GM12878 (cell line): ENCODE results near the gene MARCHF9. TPM values are rescaled to one million over a fixed set of nuclear protein-coding genes. Genes with fewer than 3 reads are reported as not detected.

Source experiments
- ATAC-seq: fragments of 200-7000 bp; cut with Tn5 transposase; 3 replicates; pipeline ENCODE4 v1.9.1; 2020; ENCODE audit warnings: mild to moderate bottlenecking, moderate library complexity
- BruUV-seq: library from RNA; stranded (reverse); fragments of 400-500 nt; replicated peaks from 2 replicates; lab custom pipeline; 2021; lab: Mats Ljungman, UMichigan
- CTCF ChIA-PET: fragments of 300-600 bp; sonication (Branson Sonifier 250); formaldehyde crosslinking; extraction: SDS; loops from one replicate; lab custom pipeline; 2021; ENCODE audit warnings: inconsistent platforms; lab: Yijun Ruan, JAX
- POLR2A ChIA-PET: fragments of 350-600 bp; formaldehyde crosslinking; extraction: SDS; loops from one replicate; lab custom pipeline; 2021; ENCODE audit warnings: inconsistent platforms; lab: Charles Lee
- RAD21 ChIA-PET: fragments of 300-600 bp; sonication (Branson Sonifier 250); formaldehyde crosslinking; loops from one replicate; lab custom pipeline; 2023; ENCODE audit warnings: antibody characterized with exemption; ENCODE audit not compliant: unreplicated experiment; lab: Charles Lee
- SMC1A ChIA-PET: fragments of 300-600 bp; sonication (Branson Sonifier 250); formaldehyde crosslinking; loops from one replicate; lab custom pipeline; 2023; ENCODE audit not compliant: unreplicated experiment, uncharacterized antibody; lab: Charles Lee
- DNase-seq: peaks from one replicate; pipeline ENCODE4 v3.0.0-alpha.2; 2011; ENCODE audit warnings: low read depth, low spot score
- FAIRE-seq: peaks from 3 replicates; lab custom pipeline; 2011; peaks lifted over from hg19 to GRCh38; lab: Jason Lieb, UNC
- H2AFZ ChIP-seq: 2 replicates; pipeline ENCODE4 v1.6.0; 2011; ENCODE audit warnings: low read depth, low read length, control low read depth; ENCODE audit not compliant: control insufficient read depth
- H3K27ac ChIP-seq: 2 replicates; pipeline ENCODE4 v1.5.1; 2011; ENCODE audit warnings: control low read depth; ENCODE audit not compliant: control insufficient read depth, insufficient read depth
- H3K27me3 ChIP-seq, 2 experiments: replicated peaks in 1 of 2; 2 replicates each; pipeline versions ENCODE4 v1.6.0 to v1.6.1; 2011; ENCODE audit warnings: low read length in 1 of 2; ENCODE audit not compliant: control insufficient read depth in 2 of 2, insufficient read depth in 2 of 2
- H3K36me3 ChIP-seq, 2 experiments: 2 replicates each; pipeline ENCODE4 v1.5.1; 2011; ENCODE audit warnings: low read length in 1 of 2; ENCODE audit not compliant: control insufficient read depth in 2 of 2, insufficient read depth in 2 of 2
- H3K4me1 ChIP-seq: 2 replicates; pipeline ENCODE4 v1.6.1; 2011; ENCODE audit warnings: mild to moderate bottlenecking, low read length, moderate library complexity, mixed read lengths; ENCODE audit not compliant: control insufficient read depth, insufficient read depth
- H3K4me2 ChIP-seq: 2 replicates; pipeline ENCODE4 v1.6.0; 2011; ENCODE audit warnings: control low read depth; ENCODE audit not compliant: control insufficient read depth, insufficient read depth
- H3K4me3 ChIP-seq: fragments of 200-600 bp; sonication (generic); 2 replicates; pipeline ENCODE4 v1.5.1; 2016
- H3K79me2 ChIP-seq: 2 replicates; pipeline ENCODE4 v1.6.0; 2011; ENCODE audit warnings: low read length; ENCODE audit not compliant: control insufficient read depth, insufficient read depth
- H3K9ac ChIP-seq: 2 replicates; pipeline ENCODE4 v1.8.0; 2011; ENCODE audit warnings: low read length, control low read depth, mixed read lengths; ENCODE audit not compliant: control insufficient read depth, insufficient read depth
- H3K9me3 ChIP-seq: replicated peaks from 3 replicates; pipeline ENCODE4 v1.5.1; 2011; ENCODE audit warnings: mild to moderate bottlenecking, low read length; ENCODE audit not compliant: control insufficient read depth, insufficient read depth
- H4K20me1 ChIP-seq: 2 replicates; pipeline ENCODE4 v1.6.0; 2011; ENCODE audit not compliant: control insufficient read depth, insufficient read depth
- ATF7 ChIP-seq: fragments of 450-650 bp; IDR thresholded peaks from 2 replicates; pipeline ENCODE4 v1.6.1; 2016; ENCODE audit warnings: low read depth, mild to moderate bottlenecking
- CBX5 ChIP-seq: sonication (generic); IDR thresholded peaks from 2 replicates; pipeline ENCODE4 v1.6.1; 2016; ENCODE audit warnings: low read depth, moderate library complexity, mild to moderate bottlenecking, inconsistent platforms
- CREB1 ChIP-seq: IDR thresholded peaks from 2 replicates; pipeline ENCODE4 v1.6.1; 2012; ENCODE audit warnings: low read depth, mild to moderate bottlenecking, inconsistent platforms
- GABPA ChIP-seq: IDR thresholded peaks from 2 replicates; pipeline ENCODE4 v1.6.1; 2014; ENCODE audit warnings: antibody characterized with exemption, low read depth, mild to moderate bottlenecking, inconsistent platforms
- HDAC6 ChIP-seq: fragments of 200-600 bp; sonication (generic); IDR thresholded peaks from one replicate; pipeline ENCODE4 v1.8.0; 2017; ENCODE audit warnings: antibody characterized with exemption; ENCODE audit not compliant: unreplicated experiment
- HDGF ChIP-seq: fragments of 450-650 bp; IDR thresholded peaks from 2 replicates; pipeline ENCODE4 v1.6.1; 2016; ENCODE audit warnings: antibody characterized with exemption
- HSF1 ChIP-seq: fragments of 150-350 bp; IDR thresholded peaks from 2 replicates; pipeline ENCODE4 v1.6.1; 2014; ENCODE audit warnings: mild to moderate bottlenecking, low read depth, low read length
- KLF5 ChIP-seq: fragments of 450-650 bp; IDR thresholded peaks from 2 replicates; pipeline ENCODE4 v1.6.1; 2014; ENCODE audit warnings: mild to moderate bottlenecking; ENCODE audit not compliant: partially characterized antibody
- MEF2B ChIP-seq: fragments of 450-650 bp; IDR thresholded peaks from 2 replicates; pipeline ENCODE4 v1.6.1; 2018; ENCODE audit warnings: mild to moderate bottlenecking, moderate library complexity; ENCODE audit not compliant: partially characterized antibody, poor library complexity, severe bottlenecking
- MTA3 ChIP-seq: IDR thresholded peaks from 2 replicates; pipeline ENCODE4 v1.6.1; 2012; ENCODE audit warnings: low read length, inconsistent platforms, borderline replicate concordance
- SP1 ChIP-seq: IDR thresholded peaks from one replicate; pipeline ENCODE4 v1.6.1; 2011; ENCODE audit warnings: low read depth, low read length
- SRF ChIP-seq, 2 experiments: IDR thresholded peaks; 2 replicates each; pipeline ENCODE4 v1.6.1; 2011; ENCODE audit warnings: low read depth in 2 of 2, low read length in 2 of 2, mild to moderate bottlenecking in 1 of 2, moderate library complexity in 1 of 2
- TCF7 ChIP-seq: IDR thresholded peaks from 2 replicates; pipeline ENCODE4 v1.6.1; 2014; ENCODE audit warnings: antibody characterized with exemption, borderline replicate concordance
- ZNF207 ChIP-seq: fragments of 450-650 bp; IDR thresholded peaks from 2 replicates; pipeline ENCODE4 v1.6.1; 2014; ENCODE audit warnings: antibody characterized with exemption, mild to moderate bottlenecking, borderline replicate concordance
- WGBS: methylation state at CpG from one replicate; pipeline ENCODE4 v1.1.6; 2016; ENCODE audit warnings: low lambda C conversion rate; ENCODE audit not compliant: insufficient replicate concordance, insufficient coverage; ENCODE audit errors: missing lambda C conversion rate; 5-methylcytosine and 5-hydroxymethylcytosine counted together
- in situ Hi-C: fragments of 300-500 bp; cut with MboI; formaldehyde crosslinking; loops from 9 replicates; pipeline ENCODE4 v1.14.3; 2018; ENCODE audit warnings: mixed read lengths
- intact Hi-C: fragments of 100-400 bp; cut with micrococcal nuclease; formaldehyde crosslinking; loops from one replicate; pipeline ENCODE4 v1.14.2; 2022; ENCODE audit not compliant: unreplicated experiment
- polyA plus RNA-seq, 11 experiments: library from polyadenylated mRNA; depleted of rRNA in 4 of 11; unstranded in 6 of 11; stranded (reverse) in 5 of 11; fragments of >200 nt; fragmentation: Nextera tagmentation in 4 of 11; fragmentation: Illumina TruSeq in 1 of 11; extraction: Ambion mirVana in 4 of 11; extraction: Trizol in 1 of 11; gene quantifications; 1 replicate in 1 of 11; 2 replicates in 10 of 11; pipeline versions ENCODE4 v1.2.1 to v1.2.3, GENCODE V29; 2011 to 2016; ENCODE audit warnings: inconsistent platforms in 2 of 11, missing spikeins in 2 of 11, low read depth in 1 of 11
- total RNA-seq, 4 experiments: library from RNA; depleted of rRNA in 3 of 4; stranded (reverse); fragments of >200 nt in 3 of 4; fragmentation: Illumina TruSeq in 1 of 4; extraction: Trizol in 1 of 4; gene quantifications; 2 replicates each; pipeline versions ENCODE4 v1.2.1 to v1.2.3, GENCODE V29; 2013 to 2021
- TF ChIP-seq, protein P1 (sequence below): fragments of 450-650 bp; IDR thresholded peaks from 2 replicates; pipeline ENCODE4 v1.6.1; 2017; ENCODE audit warnings: mild to moderate bottlenecking, moderate library complexity

Gene MARCHF9
- total and polyA plus RNA-seq, 10 of the 15 experiments (the other 5 are each of a cell fraction or from before 2014, with no cell fraction given), result 2.4 to 29.3 (median 13.0) TPM

GRCh38 chr12:57732270-57732669, 22.6 kb upstream of the MARCHF9 start (continued):
- TF ChIP-seq SP1 (no peak), ATF7 (no peak), HDGF (no peak), ZNF207 (no peak), MTA3 (no peak), KLF5 (no peak), HDAC6 (no peak), MEF2B (no peak), CREB1 (no peak)
- TF ChIP-seq, all 136 proteins: peak for 0

DNA sequence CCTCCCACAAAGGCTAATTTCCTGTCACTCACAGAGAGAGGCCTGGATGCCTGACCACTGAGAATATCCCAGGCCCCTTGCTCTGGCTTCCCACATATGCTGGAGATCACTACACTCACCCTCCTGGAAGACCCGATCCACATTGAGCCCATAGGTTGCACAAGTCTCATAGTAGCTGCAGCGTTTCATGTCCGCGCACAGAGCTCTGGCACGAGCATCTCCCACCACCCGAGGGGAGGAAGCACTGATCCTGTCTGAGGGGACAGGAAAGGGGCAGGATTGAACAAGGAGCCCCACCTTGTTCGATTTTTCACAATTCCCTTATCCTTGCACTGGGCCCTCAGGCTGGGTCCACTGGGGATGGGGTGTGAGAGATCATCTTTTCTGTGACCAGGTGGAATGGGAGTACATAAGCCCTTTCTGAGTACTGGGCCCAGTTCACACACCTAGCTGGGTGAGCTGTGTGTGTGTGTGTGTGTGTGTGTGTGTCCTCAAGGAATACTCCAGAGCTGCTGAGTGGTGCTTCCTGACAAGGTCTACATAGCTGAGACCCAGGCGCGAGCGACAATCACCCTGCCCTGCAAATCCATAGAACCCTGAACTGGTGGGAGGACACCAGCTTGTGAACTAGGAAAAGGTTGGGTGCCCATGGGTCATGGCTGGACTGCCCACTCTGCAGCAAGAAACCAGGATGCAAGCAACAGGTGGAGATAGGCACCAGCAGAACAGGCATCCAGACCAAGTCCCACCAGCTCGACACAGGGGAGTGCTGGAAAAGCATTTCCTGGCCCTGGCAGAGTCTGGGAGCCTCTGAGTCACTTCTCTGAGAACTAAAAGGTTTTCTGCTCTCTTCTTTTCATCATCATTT, 21.9 kb upstream of the MARCHF9 start:
- DNase-seq (no peak), ATAC-seq (no peak), FAIRE-seq (no peak)
- ChIA-PET RAD21 (no interaction called here), CTCF (interaction anchor here (0.6 to 1.3 kb wide), 5 partner anchors 8 to 460 kb away, joined by 3 to 4 read pairs (median 3); partner anchors contain the start of gene TSPAN31), POLR2A (no interaction called here), SMC1A (interaction anchor here (1.9 kb wide), 1 partner anchor 9 kb away, joined by 5 read pairs; no protein-coding TSS in a partner anchor)
- no peaks in the 10 kb centered on the region for H3K9me3 ChIP-seq
- no peaks in the 10 kb centered on the region for H3K79me2 ChIP-seq
- H3K4me2 ChIP-seq, result no peak overlapping the region
- H3K36me3 ChIP-seq, result peaks cover 4 to 12% of the 10 kb centered on the region in 2 experiments
- BruUV-seq, result no TSS peak
- WGBS, result 82% methylated on average over 11 of the region's 11 CpGs
- H3K27me3 ChIP-seq, result no peaks in the 10 kb centered on the region
- no peaks in the 10 kb centered on the region for H3K4me1 ChIP-seq
- no peak overlapping the region for H3K27ac ChIP-seq
- no peak overlapping the region for H2AFZ ChIP-seq
- TF ChIP-seq, protein P1, sequence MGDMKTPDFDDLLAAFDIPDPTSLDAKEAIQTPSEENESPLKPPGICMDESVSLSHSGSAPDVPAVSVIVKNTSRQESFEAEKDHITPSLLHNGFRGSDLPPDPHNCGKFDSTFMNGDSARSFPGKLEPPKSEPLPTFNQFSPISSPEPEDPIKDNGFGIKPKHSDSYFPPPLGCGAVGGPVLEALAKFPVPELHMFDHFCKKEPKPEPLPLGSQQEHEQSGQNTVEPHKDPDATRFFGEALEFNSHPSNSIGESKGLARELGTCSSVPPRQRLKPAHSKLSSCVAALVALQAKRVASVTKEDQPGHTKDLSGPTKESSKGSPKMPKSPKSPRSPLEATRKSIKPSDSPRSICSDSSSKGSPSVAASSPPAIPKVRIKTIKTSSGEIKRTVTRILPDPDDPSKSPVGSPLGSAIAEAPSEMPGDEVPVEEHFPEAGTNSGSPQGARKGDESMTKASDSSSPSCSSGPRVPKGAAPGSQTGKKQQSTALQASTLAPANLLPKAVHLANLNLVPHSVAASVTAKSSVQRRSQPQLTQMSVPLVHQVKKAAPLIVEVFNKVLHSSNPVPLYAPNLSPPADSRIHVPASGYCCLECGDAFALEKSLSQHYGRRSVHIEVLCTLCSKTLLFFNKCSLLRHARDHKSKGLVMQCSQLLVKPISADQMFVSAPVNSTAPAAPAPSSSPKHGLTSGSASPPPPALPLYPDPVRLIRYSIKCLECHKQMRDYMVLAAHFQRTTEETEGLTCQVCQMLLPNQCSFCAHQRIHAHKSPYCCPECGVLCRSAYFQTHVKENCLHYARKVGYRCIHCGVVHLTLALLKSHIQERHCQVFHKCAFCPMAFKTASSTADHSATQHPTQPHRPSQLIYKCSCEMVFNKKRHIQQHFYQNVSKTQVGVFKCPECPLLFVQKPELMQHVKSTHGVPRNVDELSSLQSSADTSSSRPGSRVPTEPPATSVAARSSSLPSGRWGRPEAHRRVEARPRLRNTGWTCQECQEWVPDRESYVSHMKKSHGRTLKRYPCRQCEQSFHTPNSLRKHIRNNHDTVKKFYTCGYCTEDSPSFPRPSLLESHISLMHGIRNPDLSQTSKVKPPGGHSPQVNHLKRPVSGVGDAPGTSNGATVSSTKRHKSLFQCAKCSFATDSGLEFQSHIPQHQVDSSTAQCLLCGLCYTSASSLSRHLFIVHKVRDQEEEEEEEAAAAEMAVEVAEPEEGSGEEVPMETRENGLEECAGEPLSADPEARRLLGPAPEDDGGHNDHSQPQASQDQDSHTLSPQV, result no peak
- TF ChIP-seq HSF1, result no peak
- TF ChIP-seq ZNF207, result no peak
- TF ChIP-seq GABPA, result no peak
- TF ChIP-seq TCF7, result no peak
- no peak for TF ChIP-seq SRF (IDR thresholded peaks at IDR 0.05; ENCODE audit: low read depth in 2 of 2, low read length in 2 of 2)
- no peak for TF ChIP-seq CBX5
- H3K4me3 ChIP-seq, result no peak overlapping the region
- in situ Hi-C loops (no loop called here), intact Hi-C loops (no loop called here)
- H4K20me1 ChIP-seq, result no peaks in the 10 kb centered on the region
- no peak overlapping the region for H3K9ac ChIP-seq
